ENCODE results near the gene RGS13.

- TF ChIP-seq, protein P1, sequence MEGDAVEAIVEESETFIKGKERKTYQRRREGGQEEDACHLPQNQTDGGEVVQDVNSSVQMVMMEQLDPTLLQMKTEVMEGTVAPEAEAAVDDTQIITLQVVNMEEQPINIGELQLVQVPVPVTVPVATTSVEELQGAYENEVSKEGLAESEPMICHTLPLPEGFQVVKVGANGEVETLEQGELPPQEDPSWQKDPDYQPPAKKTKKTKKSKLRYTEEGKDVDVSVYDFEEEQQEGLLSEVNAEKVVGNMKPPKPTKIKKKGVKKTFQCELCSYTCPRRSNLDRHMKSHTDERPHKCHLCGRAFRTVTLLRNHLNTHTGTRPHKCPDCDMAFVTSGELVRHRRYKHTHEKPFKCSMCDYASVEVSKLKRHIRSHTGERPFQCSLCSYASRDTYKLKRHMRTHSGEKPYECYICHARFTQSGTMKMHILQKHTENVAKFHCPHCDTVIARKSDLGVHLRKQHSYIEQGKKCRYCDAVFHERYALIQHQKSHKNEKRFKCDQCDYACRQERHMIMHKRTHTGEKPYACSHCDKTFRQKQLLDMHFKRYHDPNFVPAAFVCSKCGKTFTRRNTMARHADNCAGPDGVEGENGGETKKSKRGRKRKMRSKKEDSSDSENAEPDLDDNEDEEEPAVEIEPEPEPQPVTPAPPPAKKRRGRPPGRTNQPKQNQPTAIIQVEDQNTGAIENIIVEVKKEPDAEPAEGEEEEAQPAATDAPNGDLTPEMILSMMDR (IDR thresholded peaks at IDR 0.05) = no peak
- no peak for TF ChIP-seq POLR2AphosphoS5 (IDR thresholded peaks at IDR 0.05; ENCODE audit: insufficient read depth in 1 of 2, low read depth in 1 of 2)
Measured at GRCh38 chr1:192689459-192689858, 53.5 kb downstream of the RGS13 start.
